Measurements from ENCODE around the gene GABBR2. TPM values are rescaled to one million over a fixed set of nuclear protein-coding genes. Genes with fewer than 3 reads are reported as not detected.
A peak's percentile ranks its signal among the peaks of the same experiment; 100 is the strongest.

GABBR2 gene
- total RNA-seq, 1 donor from 2014 or later: not detected

DNA sequence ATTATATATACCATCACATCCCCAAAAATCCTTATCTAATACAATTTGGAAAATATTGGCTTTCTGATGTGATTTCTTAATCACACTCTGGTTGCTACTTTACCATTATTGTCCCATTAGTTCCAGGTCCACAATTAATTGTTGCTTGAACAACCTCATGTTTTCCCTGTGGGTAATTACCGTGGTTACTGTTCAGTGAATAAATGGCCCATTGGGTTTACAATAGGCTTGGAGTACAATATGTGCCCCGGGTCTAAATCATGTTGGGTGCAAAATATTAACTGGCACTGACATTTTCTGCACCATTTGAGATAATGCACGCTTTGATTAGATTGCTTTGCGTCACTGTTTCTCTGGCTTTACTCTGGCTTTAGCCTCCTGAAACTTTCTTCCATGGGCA is 163.7 kb downstream of the GABBR2 start:
- DNase-seq (ENCODE audit: low read depth): peak; percentile 74

GRCh38 chr9:98541684-98542230 is 167.0 kb downstream of the GABBR2 start:
- no peak for DNase-seq (ENCODE audit: low read depth)

DNA sequence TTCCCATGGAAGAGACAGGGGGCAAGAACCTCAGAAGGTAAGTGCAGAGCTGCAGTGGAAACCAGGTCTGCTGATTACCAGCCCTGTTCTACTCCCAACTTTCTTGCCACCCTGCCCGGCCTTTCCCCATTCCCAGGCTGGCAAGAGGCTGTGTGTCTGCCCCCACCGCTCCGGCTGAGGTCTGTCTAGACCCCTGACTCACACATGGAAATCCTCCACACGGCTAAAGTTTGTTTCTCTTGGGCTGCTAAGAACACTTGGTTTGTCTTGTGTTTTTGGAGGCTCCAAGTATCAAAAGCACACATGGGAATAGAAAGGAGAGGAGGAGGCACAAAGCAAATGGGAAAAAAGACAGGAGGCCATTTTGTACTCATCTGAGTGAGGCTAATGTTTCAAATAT is 168.3 kb downstream of the GABBR2 start:
- no peak for DNase-seq (ENCODE audit: low read depth)

GRCh38 chr9:98539954-98540353 is 168.8 kb downstream of the GABBR2 start:
- DNase-seq (ENCODE audit: low read depth): no peak

- DNase-seq (ENCODE audit: low read depth): peak; percentile 45
Observed at GRCh38 chr9:98538626-98539031, 170.1 kb downstream of the GABBR2 start.

DNA sequence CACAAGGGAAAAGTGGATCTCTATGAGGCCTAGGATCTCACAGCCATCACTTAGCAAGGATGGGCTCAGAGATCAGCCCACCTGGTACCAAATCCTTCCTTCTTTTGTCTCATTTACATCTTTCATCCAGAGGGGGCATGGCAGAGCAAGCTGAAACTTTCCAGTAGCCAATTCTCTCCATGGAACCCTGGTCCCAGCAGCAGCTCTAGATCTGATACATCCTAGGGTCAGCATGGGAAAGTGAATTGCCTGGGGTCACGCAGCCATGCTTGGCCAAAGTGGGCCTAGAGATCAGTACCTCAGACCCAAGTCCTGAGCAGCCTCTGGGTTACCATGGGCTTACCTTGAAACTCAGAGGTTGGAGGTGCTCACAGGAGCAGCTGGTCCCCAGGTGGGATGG is 170.5 kb downstream of the GABBR2 start:
- no peak for DNase-seq (ENCODE audit: low read depth)

DNA sequence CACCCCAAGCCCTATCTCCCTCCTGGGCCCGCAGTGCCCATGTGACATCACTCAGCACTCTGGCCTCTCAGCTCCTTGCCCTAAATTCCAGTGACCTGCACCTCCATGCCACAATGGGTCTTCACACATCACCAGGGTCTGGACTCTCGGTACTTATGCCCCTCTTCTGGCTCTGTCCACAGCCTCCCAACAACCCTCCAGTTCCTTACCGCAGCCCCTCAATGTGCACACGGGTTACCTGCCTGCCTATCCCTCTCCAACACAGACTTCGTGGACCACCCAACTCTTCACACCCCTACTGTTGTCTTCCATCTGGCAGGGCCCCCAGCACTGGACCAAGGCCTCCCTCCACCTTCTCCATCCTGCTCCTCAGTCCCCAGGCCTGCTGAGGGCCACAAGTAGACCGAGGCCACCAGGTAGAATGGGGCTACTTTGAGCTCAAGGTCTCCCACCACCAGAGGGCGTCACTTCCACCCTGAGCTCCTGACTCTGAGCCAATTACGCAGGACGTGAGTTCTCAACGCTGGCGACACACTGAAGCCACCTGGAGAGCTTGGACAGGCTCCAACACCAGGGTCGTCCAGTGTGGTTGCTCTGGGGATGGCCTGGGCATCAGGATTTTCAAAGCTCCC is 172.1 kb downstream of the GABBR2 start:
- no peak for DNase-seq (ENCODE audit: low read depth)

- DNase-seq (ENCODE audit: low read depth): no peak
Observed at GRCh38 chr9:98533866-98534265, 174.9 kb downstream of the GABBR2 start.

DNA sequence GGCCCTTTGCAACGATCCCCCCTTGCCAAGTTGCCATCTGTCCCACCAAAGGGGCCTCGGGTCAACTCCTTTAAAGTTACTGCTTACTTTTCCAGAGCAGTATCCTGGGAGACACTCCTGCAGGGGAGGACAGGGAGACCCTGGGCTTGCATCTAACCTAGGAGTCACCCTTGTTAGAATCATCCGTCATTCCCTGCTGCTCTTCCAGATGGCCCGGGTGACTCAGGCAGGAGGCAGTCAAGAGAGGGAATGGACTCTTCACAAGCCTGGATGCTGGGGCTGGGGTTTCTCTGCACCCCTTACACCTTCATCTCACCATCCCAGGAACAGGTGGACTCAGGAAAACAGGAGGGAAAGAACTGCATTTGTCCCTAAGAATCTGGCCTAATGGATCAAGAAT is 175.6 kb downstream of the GABBR2 start:
- DNase-seq (ENCODE audit: low read depth): no peak

DNA sequence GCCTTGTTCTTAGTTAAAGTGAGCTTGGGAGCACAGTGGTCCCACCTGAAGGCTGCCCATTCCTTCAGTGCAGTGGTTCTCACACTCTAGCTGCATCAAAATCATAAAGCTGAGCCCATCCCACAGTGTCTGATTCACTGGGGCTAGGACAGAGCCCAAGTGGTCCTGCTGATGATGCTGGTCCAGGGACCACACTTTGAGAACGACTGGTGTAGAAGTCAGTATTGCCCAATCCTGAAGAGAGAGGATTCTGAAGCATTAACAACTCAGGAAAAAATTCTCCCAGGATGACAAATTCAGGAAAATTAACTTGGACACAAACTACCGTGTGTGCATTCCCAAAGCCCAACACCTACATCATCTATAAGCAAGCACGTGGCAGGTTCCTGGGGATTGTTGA is 176.2 kb downstream of the GABBR2 start:
- no peak for DNase-seq (ENCODE audit: low read depth)

- no peak for DNase-seq (ENCODE audit: low read depth)
Observed at GRCh38 chr9:98532147-98532546, 176.6 kb downstream of the GABBR2 start.

DNA sequence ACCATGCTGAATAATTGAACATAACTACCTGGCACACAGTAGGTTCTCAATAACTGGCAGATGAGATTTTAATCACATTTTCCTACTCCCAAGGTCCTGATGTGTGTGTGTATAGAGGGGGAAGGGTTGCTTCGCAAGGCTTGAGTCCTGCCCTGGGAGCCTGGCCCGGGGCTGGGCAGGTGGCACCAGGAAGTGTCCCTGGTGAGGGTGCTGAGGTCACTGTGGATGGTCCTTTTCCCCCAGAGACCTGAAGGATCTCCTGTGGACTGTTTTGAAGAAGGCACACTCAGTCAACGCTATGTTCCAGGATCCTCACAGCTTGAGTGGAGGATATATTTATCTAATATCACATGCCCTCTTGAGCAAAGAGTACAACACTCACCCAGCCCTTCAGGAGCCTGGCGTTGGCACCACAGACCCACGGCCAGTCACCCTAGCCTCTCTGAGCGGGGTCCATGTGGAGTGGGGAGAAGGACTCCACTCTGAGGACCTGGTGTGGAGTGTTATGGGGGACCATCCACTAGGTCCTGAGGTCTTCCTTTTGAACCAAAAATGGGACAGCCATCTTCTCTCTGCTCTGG is 177.8 kb downstream of the GABBR2 start:
- DNase-seq (ENCODE audit: low read depth): no peak

GRCh38 chr9:98530275-98530674 is 178.5 kb downstream of the GABBR2 start:
- DNase-seq (ENCODE audit: low read depth): no peak

- no peak for DNase-seq (ENCODE audit: low read depth)
Observed at GRCh38 chr9:98529841-98530240, 178.9 kb downstream of the GABBR2 start.

DNA sequence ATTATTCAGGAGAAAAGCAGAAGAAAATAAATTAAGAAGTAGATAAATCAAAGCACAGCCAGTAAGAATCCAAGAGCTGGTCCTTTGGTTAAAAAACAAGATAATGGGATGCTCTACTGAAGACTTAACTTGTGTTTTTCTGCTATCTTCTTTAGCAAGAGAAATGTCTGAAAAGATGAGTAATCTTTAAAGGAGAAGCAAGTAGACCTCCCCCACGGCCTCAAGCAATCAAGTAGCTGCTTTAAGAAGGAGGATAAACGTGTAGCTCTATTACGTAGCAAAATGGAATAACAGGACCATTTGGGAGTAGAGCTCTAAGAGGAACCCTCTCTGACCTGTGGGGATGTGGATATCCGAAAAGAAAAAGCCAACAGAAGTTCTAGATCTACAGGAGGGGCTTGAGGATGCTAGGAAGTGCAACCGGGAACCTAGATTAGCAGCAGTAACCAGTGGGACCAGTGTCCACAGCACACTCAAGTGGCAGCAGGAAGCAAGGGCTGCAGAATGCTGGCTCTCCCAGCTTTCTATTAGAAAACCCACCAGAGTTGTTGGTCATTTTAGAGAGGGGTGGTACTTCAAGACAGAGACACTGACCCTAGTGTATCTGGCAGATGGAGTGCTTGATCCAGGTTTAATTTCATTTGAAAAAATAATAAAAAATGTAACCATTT is 185.4 kb downstream of the GABBR2 start:
- peak; percentile 14 for DNase-seq (ENCODE audit: low read depth)

GRCh38 chr9:98522487-98522886 is 186.2 kb downstream of the GABBR2 start:
- no peak for DNase-seq (ENCODE audit: low read depth)

DNA sequence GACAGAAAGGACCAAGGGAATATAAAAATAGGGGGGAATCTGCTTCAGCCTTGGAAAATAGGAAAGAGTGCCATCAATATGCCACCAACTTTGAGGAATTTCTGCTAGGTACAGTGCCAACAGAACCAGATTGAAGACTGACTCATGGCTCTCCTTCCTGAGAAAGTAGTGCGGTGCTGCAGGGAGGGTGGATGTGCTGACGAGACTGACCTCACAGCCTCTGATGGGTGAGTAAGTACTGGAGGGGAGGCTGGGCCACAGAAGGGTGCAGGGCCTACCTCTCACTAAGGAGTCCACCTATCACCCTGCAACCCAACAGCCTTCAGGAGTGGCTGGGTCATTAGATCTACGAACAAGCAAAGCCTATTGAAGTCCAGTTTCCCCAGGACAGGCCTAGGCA is 187.6 kb downstream of the GABBR2 start:
- DNase-seq (ENCODE audit: low read depth): peak; percentile 47

DNA sequence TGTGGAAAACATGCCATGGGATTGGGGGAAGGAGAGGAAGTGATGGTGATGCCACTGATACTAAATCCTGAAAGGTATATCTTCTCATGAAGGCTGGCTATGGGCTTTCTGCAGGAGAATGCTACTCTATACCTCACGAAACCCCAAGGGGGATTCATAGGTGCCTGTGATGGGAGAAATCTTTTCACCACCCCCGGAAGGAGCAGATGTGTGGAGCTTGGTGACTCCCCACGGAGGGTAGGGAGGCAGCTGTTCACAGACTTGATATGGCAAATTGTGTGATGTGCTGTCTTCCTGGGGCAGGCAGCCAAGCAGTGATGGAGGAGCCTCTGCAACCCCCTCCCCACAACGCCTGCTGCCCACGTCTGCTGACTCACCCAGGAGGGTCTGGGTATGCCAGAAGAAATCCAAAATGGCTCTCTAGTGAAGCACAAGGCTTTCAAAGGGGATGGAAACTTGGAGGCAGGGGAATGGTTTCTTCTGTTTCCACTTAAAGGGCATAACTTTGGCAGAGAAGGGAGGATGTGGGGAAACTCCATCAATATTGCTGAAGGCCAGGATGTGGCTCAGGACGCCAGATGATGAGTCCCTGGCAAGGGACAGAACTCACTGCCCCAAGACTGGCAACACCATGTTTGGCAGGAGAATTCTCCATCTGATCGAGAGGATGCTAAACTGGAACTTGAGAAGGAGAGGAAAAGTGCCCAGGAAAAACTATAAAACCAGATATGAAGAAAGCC is 188.3 kb downstream of the GABBR2 start:
- DNase-seq (ENCODE audit: low read depth): no peak

DNA sequence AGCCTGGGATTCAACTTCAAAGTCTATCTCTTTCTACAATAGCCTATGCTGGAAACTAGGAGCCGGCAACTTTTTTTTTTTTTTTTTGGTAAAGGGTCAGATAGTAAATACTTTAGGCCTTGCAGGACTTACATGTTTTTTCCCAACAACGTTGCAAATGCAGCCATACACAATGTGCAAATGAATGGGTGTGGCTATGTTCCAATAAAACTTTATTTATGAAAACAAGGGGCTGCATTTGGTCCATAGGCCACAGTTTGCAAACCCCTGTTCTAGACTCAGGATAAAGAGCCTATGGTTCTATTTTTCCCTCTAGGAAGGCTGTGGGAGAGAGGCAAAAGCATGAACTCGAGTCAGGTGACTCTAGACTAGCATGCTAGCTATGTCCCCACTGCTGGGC is 189.1 kb downstream of the GABBR2 start:
- no peak for DNase-seq (ENCODE audit: low read depth)

DNA sequence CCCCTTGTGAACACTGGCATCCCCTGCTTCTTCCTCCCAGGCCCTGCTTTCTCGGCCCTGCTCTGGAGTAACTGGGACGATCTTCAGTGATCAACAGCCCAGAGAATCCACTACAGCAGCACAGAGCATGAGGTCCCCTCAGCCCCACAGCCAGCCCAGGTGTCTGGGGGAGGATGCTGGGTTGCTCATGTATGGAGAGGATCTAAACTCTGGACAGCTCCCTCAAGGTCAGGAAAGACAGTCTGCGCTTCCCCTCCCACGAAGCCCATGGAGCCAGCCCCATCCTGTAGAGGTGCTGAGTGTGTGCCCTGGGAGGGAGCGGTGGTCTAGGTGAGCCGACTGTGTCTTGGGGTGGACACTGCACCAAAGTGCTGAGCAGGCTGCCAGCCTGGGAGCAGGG is 190.2 kb downstream of the GABBR2 start:
- no peak for DNase-seq (ENCODE audit: low read depth)

- DNase-seq (ENCODE audit: low read depth): no peak
Observed at GRCh38 chr9:98517761-98518160, 191.0 kb downstream of the GABBR2 start.

- no peak for DNase-seq (ENCODE audit: low read depth)
Observed at GRCh38 chr9:98516897-98517503, 191.7 kb downstream of the GABBR2 start.

Measured in renal cortical epithelial cell (primary cell).